GM10266 (cell line): ENCODE results near the gene SSC5D.
"Not testable (repeated sequence)": the region's sequence is repeated elsewhere in the genome, so short reads cannot be mapped to it uniquely, and the experiment has no call there.

Experiments
- DNase-seq: peaks from one replicate; pipeline ENCODE4 v3.0.0; 2012; ENCODE audit errors: extremely low spot score
- CTCF ChIP-seq: IDR thresholded peaks from 2 replicates; pipeline ENCODE4 v1.5.1; 2012; ENCODE audit warnings: mild to moderate bottlenecking, low read depth; ENCODE audit not compliant: control insufficient read depth, insufficient read depth; ENCODE audit errors: missing control alignments

Gene SSC5D

GRCh38 chr19:55491546-55492360 lies 3.5 kb downstream of the SSC5D start:
- no peak for DNase-seq
- no peak for TF ChIP-seq CTCF

DNA sequence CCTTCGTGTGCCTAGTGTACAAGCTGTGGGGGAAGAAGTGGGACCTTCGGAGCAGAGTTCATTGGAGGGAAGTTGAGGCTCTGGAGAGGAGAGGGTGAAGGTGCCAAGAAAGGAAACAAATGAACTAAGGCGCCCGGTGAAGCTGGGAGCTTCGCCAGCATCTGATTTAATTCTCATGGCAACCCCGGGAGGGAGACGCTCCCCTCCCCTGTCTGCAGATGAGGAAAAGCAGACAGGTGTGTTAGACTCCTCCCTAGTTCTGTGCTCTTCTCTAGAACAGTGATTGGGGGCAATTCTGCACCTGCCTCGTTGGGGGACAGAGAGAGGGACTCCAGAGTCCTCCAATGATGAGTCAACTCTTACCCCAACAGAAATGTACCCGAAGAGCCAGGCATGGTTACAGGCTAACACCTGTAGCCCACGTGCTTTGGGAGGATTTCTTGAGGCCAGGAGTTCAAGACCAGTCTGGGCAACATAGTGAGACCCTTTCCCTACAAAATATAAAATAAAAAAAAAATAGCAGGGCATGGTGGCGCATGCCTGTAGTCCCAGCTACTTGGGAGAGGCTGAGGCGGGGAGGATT lies 4.2 kb downstream of the SSC5D start:
- no peak for DNase-seq
- no peak for TF ChIP-seq CTCF

GRCh38 chr19:55493052-55493644 lies 4.9 kb downstream of the SSC5D start:
- no peak for DNase-seq
- TF ChIP-seq CTCF = no peak

- TF ChIP-seq CTCF = no peak
- no peak for DNase-seq
Measured at GRCh38 chr19:55493645-55494171, 5.5 kb downstream of the SSC5D start.

DNA sequence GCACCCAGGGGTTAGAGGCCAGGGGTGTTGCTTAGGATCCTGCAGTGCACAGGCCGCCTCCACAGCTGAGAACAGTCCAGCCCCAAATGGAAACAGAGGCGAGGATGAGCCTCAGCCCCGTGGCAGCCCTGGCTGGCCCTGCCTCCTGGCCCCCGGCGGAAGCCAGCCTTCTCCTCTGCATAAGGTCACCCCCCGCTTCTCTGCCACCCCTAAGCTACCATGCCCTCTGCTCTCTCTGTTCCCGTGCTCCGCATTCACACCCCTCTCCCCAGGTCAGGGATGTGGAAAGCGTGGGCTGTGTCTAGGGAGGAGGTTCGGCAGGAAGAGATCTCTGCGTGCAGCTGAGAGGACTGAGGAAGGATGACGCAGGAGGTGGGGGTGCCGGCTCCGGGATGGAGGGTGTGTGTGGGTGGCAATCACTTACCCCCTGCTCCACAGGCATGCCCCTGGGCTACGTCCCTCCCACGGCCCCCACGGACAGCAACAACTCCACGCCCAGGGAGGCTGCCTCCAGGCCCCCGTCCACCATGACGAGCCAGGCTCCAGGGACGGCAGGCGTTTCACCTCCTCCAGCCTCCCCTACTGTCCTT lies 6.0 kb downstream of the SSC5D start:
- no peak for DNase-seq
- no peak for TF ChIP-seq CTCF

- DNase-seq = no peak
- TF ChIP-seq CTCF = no peak
Measured at GRCh38 chr19:55495646-55496349, 7.6 kb downstream of the SSC5D start.

- DNase-seq = not testable (repeated sequence)
Measured at GRCh38 chr19:55496820-55497219, 8.6 kb downstream of the SSC5D start.
